Measurements from ENCODE around the gene DDIT4L.

GRCh38 chr4:100147684-100148083 lies 42.6 kb downstream of the DDIT4L start:
- TF ChIP-seq CEBPB (IDR thresholded peaks at IDR 0.05; ENCODE audit: low read depth) (no peak), REST (IDR thresholded peaks at IDR 0.05; ENCODE audit: low read depth) (no peak)
